Astrocyte (in vitro differentiated cells and primary cell): ENCODE measurements around the gene MOB3B. TPM values are rescaled to one million over a fixed set of nuclear protein-coding genes. Genes with fewer than 3 reads are reported as not detected.

Experiments used
- DNase-seq: peaks from one replicate; pipeline ENCODE4 v3.0.0-alpha.2; 2010; ENCODE audit warnings: low read depth
- FAIRE-seq: peaks from 2 replicates; lab custom pipeline; 2011; peaks lifted over from hg19 to GRCh38; lab: Jason Lieb, UNC
- H2AFZ ChIP-seq: 2 replicates; pipeline ENCODE4 v1.6.0; 2012; ENCODE audit warnings: low read depth, low read length, inconsistent platforms
- H3K27ac ChIP-seq: 2 replicates; pipeline ENCODE4 v1.5.1; 2011; ENCODE audit warnings: low read depth, low read length, inconsistent platforms
- H3K27me3 ChIP-seq: 2 replicates; pipeline ENCODE4 v1.6.0; 2011; ENCODE audit warnings: low read length, inconsistent platforms; ENCODE audit not compliant: insufficient read depth
- H3K36me3 ChIP-seq: 2 replicates; pipeline ENCODE4 v1.5.1; 2011; ENCODE audit warnings: low read length, inconsistent platforms; ENCODE audit not compliant: insufficient read depth
- H3K4me1 ChIP-seq: 2 replicates; pipeline ENCODE4 v1.5.1; 2011; ENCODE audit warnings: low read length, inconsistent platforms; ENCODE audit not compliant: insufficient read depth
- H3K4me2 ChIP-seq: 2 replicates; pipeline ENCODE4 v1.6.0; 2012; ENCODE audit warnings: low read length, inconsistent platforms
- H3K4me3 ChIP-seq: 2 replicates; pipeline ENCODE4 v1.5.1; 2011; ENCODE audit warnings: low read depth, mild to moderate bottlenecking, low read length, inconsistent platforms; ENCODE audit not compliant: insufficient read depth
- H3K79me2 ChIP-seq: 2 replicates; pipeline ENCODE4 v1.6.0; 2012; ENCODE audit warnings: mild to moderate bottlenecking, low read length, inconsistent platforms; ENCODE audit not compliant: insufficient read depth
- H3K9ac ChIP-seq: 2 replicates; pipeline ENCODE4 v1.6.0; 2012; ENCODE audit warnings: mild to moderate bottlenecking, low read length, inconsistent platforms
- H3K9me3 ChIP-seq: 2 replicates; pipeline ENCODE4 v1.5.1; 2012; ENCODE audit warnings: low read depth, mild to moderate bottlenecking, low read length, inconsistent platforms; ENCODE audit not compliant: insufficient read depth
- H4K20me1 ChIP-seq: 2 replicates; pipeline ENCODE4 v1.6.0; 2012; ENCODE audit warnings: low read length, inconsistent platforms; ENCODE audit not compliant: insufficient read depth
- H3K27ac Mint-ChIP-seq: one replicate; pipeline ENCODE4 v1.8.0; 2021; ENCODE audit warnings: mild to moderate bottlenecking, mixed read lengths; ENCODE audit not compliant: unreplicated experiment
- H3K27me3 Mint-ChIP-seq: one replicate; pipeline ENCODE4 v1.8.0; 2021; ENCODE audit warnings: low read depth, mixed read lengths; ENCODE audit not compliant: unreplicated experiment
- H3K36me3 Mint-ChIP-seq: one replicate; pipeline ENCODE4 v1.8.0; 2021; ENCODE audit warnings: low read depth, mixed read lengths; ENCODE audit not compliant: unreplicated experiment
- H3K4me1 Mint-ChIP-seq: one replicate; pipeline ENCODE4 v1.8.0; 2021; ENCODE audit warnings: low read depth, mixed read lengths; ENCODE audit not compliant: unreplicated experiment
- H3K4me3 Mint-ChIP-seq: one replicate; pipeline ENCODE4 v1.8.0; 2021; ENCODE audit warnings: mild to moderate bottlenecking, moderate library complexity, mixed read lengths; ENCODE audit not compliant: unreplicated experiment
- H3K9me3 Mint-ChIP-seq: one replicate; pipeline ENCODE4 v1.8.0; 2021; ENCODE audit warnings: mild to moderate bottlenecking, mixed read lengths; ENCODE audit not compliant: unreplicated experiment
- CTCF ChIP-seq: IDR thresholded peaks from 2 replicates; pipeline ENCODE4 v1.5.1; 2011; ENCODE audit warnings: low read depth, mild to moderate bottlenecking, inconsistent platforms, low read length, moderate library complexity; ENCODE audit not compliant: insufficient read depth
- EZH2 ChIP-seq: IDR thresholded peaks from 2 replicates; pipeline ENCODE4 v1.6.1; 2012; ENCODE audit warnings: mild to moderate bottlenecking, low read length, inconsistent platforms; ENCODE audit not compliant: insufficient read depth
- total RNA-seq: library from RNA; stranded (reverse); gene quantifications from 2 replicates; pipeline ENCODE4 v1.2.1, GENCODE V29; 2021

The MOB3B gene
- total RNA-seq, 1 donor from 2014 or later, result 3.9 TPM

- no peak overlapping the region for H3K9ac ChIP-seq
- H3K27ac ChIP-seq, result no peak overlapping the region
- Mint-ChIP-seq H3K4me1 (peaks cover 5% of the 10 kb centered on the region), H3K27ac (no peak overlapping the region), H3K9me3 (no peaks in the 10 kb centered on the region), H3K27me3 (no peaks in the 10 kb centered on the region), H3K4me3 (no peak overlapping the region), H3K36me3 (peaks cover 2% of the 10 kb centered on the region)
- no peak overlapping the region for H3K4me3 ChIP-seq
- H3K4me2 ChIP-seq, result no peak overlapping the region
- no peaks in the 10 kb centered on the region for H3K79me2 ChIP-seq
- H3K27me3 ChIP-seq, result no peaks in the 10 kb centered on the region
- H2AFZ ChIP-seq, result no peak overlapping the region
- FAIRE-seq (peak; percentile 81), DNase-seq (peak; percentile 7)
- no peaks in the 10 kb centered on the region for H3K9me3 ChIP-seq
- no peaks in the 10 kb centered on the region for H3K36me3 ChIP-seq
- H3K4me1 ChIP-seq, result no peaks in the 10 kb centered on the region
- H4K20me1 ChIP-seq, result no peaks in the 10 kb centered on the region
- TF ChIP-seq CTCF (no peak), EZH2 (no peak)
Observed at GRCh38 chr9:27542508-27542907, 12.9 kb upstream of the MOB3B start.

DNA sequence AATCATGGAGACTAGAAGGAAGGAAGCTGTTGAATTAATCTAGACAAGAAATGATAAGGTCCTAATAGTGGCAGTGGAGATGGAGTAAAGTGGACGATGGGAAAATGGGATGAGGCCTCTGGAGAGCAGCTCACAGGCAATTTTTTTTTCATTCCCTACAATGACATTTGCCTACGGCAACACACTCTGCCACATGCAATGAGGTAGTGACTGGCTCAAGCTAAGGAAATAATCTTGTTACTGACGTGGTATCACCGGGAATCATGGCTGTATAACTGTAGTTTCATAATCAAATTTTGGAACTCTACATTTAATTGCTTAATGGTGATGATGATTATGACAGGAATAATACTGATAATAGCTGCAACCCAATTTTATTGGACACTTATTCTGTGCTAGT lies 12.1 kb upstream of the MOB3B start:
- Mint-ChIP-seq H3K36me3 (peaks cover 2% of the 10 kb centered on the region), H3K9me3 (no peaks in the 10 kb centered on the region), H3K27ac (no peak overlapping the region), H3K4me3 (no peak overlapping the region), H3K27me3 (no peaks in the 10 kb centered on the region), H3K4me1 (peaks cover 5% of the 10 kb centered on the region)
- H3K27ac ChIP-seq, result no peak overlapping the region
- TF ChIP-seq CTCF (no peak), EZH2 (no peak)
- H4K20me1 ChIP-seq, result no peaks in the 10 kb centered on the region
- no peak for FAIRE-seq
- no peak for DNase-seq
- H3K4me3 ChIP-seq, result no peak overlapping the region
- no peak overlapping the region for H3K9ac ChIP-seq
- no peak overlapping the region for H2AFZ ChIP-seq
- no peaks in the 10 kb centered on the region for H3K36me3 ChIP-seq
- no peaks in the 10 kb centered on the region for H3K79me2 ChIP-seq
- no peaks in the 10 kb centered on the region for H3K27me3 ChIP-seq
- H3K4me2 ChIP-seq, result no peak overlapping the region
- H3K4me1 ChIP-seq, result no peaks in the 10 kb centered on the region
- H3K9me3 ChIP-seq, result no peaks in the 10 kb centered on the region

DNA sequence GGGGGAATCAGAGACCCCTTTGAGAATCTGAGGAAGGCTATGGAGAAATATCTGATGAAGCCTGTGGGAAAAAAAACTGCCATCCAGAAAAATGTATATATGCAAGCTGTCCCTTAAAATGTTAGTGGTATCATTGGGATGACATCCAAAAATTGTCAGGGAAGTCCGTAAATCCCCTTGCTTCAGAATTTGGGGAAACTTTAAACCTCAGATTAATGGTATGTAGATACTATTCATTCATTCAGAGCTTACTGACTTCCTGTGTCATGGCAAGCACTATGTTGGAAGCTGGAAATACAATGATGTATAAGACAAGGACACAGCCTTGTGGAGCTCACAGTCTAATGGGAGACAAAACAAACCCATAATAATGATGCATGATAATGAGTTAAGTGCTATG lies 10.9 kb upstream of the MOB3B start:
- Histone ChIP-seq H3K9me3 (no peaks in the 10 kb centered on the region), H3K4me1 (no peaks in the 10 kb centered on the region), H4K20me1 (no peaks in the 10 kb centered on the region), H3K4me2 (no peak overlapping the region), H3K27me3 (no peaks in the 10 kb centered on the region), H3K36me3 (no peaks in the 10 kb centered on the region), H2AFZ (no peak overlapping the region), H3K4me3 (no peak overlapping the region), H3K27ac (no peak overlapping the region), H3K9ac (no peak overlapping the region), H3K79me2 (no peaks in the 10 kb centered on the region)
- Mint-ChIP-seq H3K27me3 (no peaks in the 10 kb centered on the region), H3K36me3 (peaks cover 2% of the 10 kb centered on the region), H3K4me1 (peaks cover 5% of the 10 kb centered on the region), H3K27ac (no peak overlapping the region), H3K4me3 (no peak overlapping the region), H3K9me3 (no peaks in the 10 kb centered on the region)
- TF ChIP-seq EZH2, result no peak
- TF ChIP-seq CTCF, result no peak
- DNase-seq (peak; percentile 15), FAIRE-seq (no peak)
